ENCODE data around the gene NUBPL. TPM values are rescaled to one million over a fixed set of nuclear protein-coding genes. Genes with fewer than 3 reads are reported as not detected.
"Not testable (repeated sequence)": the region's sequence is repeated elsewhere in the genome, so short reads cannot be mapped to it uniquely, and the experiment has no call there.

NUBPL gene
- total RNA-seq, 2 donors from 2014 or later = 13.8 to 26.6 TPM

DNA sequence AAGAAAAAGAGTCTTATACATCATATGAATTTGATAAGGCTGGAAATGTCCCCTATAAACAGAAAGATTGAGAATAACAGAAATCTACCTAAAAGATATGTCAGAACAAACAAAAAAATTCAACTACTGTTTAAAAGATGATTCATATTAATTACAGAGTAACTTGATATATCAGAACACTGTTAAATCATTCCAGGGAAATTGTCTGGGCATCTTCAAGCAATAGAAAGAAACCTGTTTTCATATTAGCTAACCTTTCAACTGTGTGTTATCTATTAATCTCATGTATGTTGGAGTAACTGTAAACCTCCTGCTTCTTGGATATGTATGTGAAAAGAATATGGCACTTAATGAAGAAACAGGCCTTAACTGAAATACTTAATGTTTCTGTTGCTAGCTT lies 96.7 kb downstream of the NUBPL start:
- intact Hi-C loops (cut with DNase I) = no loop called here

DNA sequence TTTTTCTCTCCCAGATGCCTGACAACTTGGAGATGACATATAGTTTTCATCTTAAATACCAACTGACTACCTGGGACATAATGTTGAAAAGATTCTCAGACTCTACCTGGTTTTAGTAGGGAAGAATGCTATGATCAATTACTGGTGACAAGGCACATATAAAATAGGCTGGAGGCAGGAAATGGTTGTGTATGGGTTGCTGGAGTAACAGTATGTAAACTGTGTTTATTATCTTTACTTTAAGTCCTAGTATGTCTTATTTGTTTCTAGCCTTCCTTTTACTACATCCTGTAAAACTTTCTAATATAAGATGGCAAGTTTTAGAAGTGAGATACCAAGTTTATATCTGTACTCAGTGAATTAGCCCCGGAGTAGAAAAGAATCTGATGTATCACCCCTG lies 98.1 kb downstream of the NUBPL start:
- intact Hi-C loops (cut with DNase I) = no loop called here

More for the DNA sequence above, 96.7 kb downstream of the NUBPL start:
- no peak for DNase-seq (ENCODE audit: low spot score)

DNA sequence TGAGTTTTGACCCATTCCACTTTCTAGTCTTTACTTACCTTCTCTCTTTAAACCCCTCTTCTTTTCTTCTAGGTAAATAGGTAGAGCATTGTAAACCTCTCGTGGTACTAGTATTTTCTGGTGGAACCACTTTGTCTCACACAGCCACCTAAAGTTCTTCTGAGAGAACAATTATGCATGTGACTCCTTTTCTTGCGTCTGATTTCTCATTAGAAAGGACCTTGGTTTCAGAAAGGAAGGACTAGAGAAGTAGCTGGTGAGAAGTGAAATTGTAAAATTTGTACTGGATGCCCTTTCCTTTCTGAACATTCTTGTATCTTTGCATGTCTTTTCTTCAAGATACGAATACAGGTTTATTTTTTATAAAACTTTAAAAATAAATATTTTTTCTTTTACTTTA lies 99.0 kb downstream of the NUBPL start:
- no peak for DNase-seq (ENCODE audit: low spot score)
- intact Hi-C loops (cut with DNase I) = no loop called here

More for the DNA sequence above, 98.1 kb downstream of the NUBPL start:
- no peak for DNase-seq (ENCODE audit: low spot score)

DNA sequence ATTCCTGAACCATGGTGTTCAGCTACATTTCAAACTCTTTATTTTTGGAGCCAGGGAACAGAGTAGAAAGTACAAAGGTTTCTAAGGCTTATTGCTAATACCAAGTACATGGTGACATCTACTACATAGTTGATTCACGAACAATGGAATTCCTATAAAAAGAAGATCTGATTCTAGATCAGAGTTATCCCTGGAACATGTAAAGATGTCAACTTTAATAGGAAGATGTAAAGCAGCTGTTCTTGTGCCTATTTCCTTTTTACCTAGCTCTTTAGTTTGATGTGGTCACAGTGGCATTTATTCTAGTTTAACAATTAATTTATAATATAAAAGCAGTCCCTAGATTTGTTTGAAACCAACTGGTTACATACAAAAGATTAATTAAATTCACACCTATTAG lies 99.5 kb downstream of the NUBPL start:
- no peak for DNase-seq (ENCODE audit: low spot score)
- intact Hi-C loops (cut with DNase I) = no loop called here

DNA sequence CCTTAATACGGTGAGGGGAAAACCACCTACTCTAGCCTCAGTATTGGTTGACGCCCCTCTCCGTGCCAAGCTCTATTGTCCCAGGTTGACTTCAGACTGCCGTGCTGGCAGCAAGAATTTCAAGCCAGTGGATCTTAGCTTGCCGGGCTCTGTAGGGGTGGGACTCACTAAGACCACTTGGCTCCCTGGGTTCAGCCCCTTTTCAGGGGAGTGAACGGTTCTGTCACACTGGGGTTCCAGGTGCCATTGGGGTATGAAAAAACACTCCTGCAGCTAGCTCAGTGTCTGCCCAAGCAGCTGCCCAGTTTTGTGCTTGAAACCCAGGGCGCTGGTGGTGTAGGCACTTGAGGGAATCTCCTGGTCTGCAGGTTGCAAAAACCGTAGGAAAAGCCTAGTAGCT lies 107.1 kb downstream of the NUBPL start:
- intact Hi-C loops (cut with DNase I) = no loop called here

DNA sequence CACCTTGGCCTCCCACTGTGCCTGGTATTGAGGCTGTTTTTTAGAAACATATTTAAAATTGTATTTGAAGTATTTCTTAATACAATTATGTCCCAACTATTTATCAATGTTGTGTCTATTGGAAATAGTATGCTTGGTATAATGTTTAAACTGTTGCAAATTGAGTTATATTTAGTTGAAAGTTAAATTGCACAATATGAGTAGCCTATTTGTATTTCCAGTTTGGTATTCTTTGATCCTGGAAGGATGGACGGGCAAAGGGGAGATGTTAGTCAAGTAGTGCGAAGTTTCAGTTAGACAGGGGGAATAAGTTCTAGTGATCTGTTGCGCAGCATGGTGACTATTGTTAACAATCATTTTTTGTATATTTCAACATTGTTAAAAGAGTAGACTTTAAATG lies 111.5 kb downstream of the NUBPL start:
- intact Hi-C loops (cut with DNase I) = no loop called here

More for the DNA sequence above, 107.1 kb downstream of the NUBPL start:
- no peak for DNase-seq (ENCODE audit: low spot score)

DNA sequence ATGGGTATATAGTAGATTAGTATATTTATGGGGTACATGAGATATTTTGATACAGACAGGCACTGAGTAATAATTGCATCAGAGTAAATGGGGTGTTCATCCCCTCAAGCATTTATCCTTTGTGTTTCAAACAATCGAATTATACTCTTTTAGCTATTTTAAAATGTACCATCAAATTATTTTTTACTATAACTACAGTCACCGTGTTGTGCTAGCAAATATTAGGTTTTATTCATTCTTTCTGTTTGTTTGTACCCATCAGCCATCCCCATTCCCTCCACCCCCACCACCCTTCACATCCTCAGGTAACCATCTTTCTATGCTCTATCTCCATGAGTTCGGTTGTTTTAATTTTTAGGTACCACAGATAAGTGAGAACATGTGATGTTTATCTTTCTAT lies 115.8 kb downstream of the NUBPL start:
- DNase-seq (ENCODE audit: low spot score) = no peak
- intact Hi-C loops (cut with DNase I) = loop anchor here in 1 of 2 donors (2.0 kb wide), 2 partner anchors 30 to 48 kb away; no protein-coding TSS in a partner anchor

More for the DNA sequence above, 111.5 kb downstream of the NUBPL start:
- no peak for DNase-seq (ENCODE audit: low spot score)

DNA sequence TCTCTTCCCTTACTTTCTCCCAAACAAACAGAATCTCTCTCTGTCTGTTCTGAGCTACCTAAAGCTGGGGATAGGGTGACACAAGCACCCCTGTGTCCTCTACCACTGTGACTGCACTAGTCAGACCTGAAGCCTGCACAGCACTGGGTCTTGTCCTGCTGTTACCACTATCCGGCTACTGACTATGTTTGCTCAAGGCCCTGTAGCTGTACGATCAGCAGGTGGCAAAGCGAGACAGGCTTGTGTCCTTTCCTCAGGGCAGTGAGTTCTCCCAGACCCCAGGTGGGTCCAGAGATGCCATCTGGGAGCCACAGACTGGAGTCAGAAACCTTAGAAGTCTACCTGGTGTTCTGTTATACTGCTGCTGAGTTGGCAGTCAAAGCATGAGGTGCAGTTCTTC lies 116.4 kb downstream of the NUBPL start:
- intact Hi-C loops (cut with DNase I) = loop anchor here in 1 of 2 donors (2.0 kb wide), 2 partner anchors 31 to 47 kb away; no protein-coding TSS in a partner anchor

DNA sequence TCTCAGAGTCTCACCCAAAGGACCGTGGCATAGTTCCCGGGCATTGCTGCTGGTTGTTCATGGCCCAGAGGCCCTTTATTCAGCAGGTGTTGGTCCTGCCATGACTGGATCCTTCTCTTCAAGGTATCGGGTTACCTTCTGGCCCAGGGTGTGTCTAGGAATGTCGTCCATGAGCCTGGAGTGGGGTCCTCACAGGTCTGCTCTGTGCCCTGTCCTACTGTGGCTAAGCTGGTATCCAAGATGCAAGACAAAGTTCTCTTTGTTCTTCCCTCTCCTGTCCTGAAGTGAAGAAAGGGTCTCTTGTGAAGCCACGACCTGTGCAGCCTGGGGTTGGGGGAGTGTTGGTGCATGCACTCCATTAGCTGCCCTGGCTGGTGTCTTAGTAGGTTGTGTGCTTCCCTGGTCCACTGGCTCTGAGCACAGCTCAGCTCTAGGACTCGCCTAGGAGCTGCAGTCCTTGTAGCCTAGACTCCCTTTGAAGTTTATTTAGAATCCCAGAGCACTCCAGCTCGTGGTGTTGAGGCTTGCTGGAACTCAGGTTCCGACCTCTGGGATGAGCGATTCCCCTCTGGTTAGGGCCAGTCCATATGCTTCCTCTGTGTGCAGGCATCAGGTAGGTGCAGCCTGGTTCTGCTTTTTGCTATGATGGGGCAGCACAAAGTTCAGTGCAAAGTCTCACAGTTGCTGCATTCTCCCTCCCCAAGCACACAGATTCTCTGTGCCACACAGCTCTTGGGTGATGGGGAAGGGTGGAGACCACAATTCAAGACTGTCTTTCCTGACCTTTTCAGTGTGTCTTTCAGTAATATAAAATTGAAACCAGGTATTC lies 117.4 kb downstream of the NUBPL start:
- intact Hi-C loops (cut with DNase I) = no loop called here
- no peak for DNase-seq (ENCODE audit: low spot score)

More for the DNA sequence above, 116.4 kb downstream of the NUBPL start:
- DNase-seq (ENCODE audit: low spot score) = no peak

DNA sequence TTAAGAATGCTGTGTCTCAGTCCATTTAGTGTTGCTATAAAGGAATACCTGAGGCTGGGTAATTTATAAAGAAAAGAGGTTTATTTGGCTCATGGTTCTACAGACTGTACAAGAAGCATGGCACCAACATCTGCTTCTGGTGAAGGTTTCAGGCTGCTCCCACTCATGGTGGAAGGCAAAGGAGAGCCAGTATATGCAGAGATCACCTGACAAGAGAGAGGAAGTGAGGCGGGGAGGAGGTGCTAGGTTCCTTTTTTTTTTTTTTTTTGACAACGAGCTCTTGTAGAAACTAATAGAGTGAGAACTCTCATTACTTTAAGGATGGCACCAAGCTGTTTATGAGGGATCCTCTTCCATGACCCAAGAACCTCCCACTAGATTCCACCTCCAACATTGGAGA lies 121.6 kb downstream of the NUBPL start:
- intact Hi-C loops (cut with DNase I) = no loop called here
- no peak for DNase-seq (ENCODE audit: low spot score)

DNA sequence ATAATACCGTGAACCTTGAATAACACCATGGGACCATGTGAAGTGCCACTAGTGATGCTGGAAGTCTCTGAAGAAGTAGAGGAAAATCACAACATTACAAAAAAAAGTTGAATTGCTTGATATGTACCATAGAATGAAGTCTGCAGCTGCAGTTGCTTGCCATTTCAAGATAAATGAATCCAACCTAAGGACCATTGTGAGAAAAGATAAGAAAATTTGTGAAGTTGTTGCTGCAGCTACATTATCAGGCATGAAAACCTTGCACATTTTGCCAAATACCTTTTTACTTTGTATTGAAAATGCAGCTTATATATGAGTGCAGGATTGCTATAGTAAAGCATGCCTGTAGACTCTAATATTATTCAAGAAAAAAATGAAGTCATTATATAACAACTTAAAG lies 126.5 kb downstream of the NUBPL start:
- no peak for DNase-seq (ENCODE audit: low spot score)
- intact Hi-C loops (cut with DNase I) = no loop called here

DNA sequence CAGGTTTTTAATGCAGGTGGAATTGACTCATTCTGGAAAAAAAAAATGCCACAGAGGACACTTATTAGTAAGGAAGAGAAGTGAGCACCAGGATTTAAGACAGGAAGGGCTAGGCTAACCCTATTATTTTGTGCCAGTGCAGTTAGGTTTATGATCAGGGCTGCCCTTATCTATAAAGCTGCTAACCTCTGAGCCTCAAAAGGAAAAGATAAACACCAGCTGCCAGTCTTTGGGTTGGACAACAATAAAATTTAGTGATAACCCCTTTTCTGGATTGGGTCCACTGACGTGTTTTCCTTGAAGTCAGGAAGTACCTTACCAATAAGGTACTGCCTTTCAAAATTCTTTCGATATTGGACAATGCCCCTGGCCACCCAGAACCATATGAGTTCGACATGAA lies 128.9 kb downstream of the NUBPL start:
- no peak for DNase-seq (ENCODE audit: low spot score)
- intact Hi-C loops (cut with DNase I) = no loop called here

DNA sequence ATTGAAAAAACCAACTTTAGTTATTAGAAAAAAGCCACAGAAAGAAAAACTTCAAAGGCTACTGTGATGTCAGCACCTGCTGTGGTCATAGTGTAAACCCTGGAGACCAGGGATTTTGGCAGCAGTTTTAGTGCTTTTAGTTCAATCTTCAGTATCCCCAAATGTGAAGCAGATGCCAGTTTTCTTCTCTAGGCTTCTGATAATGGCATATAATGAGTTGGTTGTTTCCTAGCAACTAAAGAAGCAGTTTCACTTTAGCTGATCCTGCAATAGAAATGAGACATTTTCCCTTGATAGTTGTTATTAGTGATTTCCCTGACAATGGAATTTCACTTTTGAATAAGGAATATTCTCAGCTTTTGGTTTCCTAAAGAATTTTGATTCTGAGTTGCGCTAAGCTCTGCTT lies 131.2 kb downstream of the NUBPL start:
- DNase-seq (ENCODE audit: low spot score) = no peak
- intact Hi-C loops (cut with DNase I) = no loop called here

DNA sequence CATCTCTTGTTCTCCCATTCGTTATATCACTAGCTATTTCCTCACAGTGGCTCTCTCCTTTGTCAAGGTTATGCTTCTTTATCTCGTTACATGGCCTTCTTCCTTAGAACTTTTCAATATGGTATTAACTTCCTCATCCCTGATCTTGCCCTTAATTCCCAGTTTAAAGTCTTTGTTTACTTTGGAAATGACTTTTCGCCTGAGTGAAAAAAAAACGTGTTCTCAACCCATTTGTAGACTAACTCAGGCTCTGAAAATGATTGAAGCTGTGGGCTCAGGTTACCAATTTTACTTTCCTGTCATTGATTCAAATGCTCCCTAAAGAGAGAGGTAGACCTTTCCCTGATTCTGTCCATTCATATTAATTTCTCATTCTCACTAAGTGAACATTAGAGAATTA lies 135.2 kb downstream of the NUBPL start:
- intact Hi-C loops (cut with DNase I) = no loop called here
- no peak for DNase-seq (ENCODE audit: low spot score)

DNA sequence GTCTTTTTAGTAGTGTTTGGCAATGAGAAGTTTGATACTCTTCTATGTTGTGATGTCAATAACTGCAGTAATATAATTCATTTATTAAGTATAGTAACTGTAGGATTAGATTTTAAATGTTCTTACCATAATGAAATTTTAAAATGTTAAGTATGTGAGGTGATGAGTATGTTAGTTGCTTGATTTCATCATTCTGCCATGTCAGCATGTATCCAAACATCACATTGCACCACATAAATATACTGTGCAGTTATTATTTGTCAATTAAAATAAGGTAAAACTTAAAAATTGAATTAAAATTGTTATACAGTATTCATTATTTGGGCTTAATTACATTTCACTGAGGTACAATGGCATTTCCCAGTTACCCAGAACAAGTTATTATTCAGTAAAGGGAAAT lies 138.6 kb downstream of the NUBPL start:
- no peak for DNase-seq (ENCODE audit: low spot score)
- intact Hi-C loops (cut with DNase I) = no loop called here

DNA sequence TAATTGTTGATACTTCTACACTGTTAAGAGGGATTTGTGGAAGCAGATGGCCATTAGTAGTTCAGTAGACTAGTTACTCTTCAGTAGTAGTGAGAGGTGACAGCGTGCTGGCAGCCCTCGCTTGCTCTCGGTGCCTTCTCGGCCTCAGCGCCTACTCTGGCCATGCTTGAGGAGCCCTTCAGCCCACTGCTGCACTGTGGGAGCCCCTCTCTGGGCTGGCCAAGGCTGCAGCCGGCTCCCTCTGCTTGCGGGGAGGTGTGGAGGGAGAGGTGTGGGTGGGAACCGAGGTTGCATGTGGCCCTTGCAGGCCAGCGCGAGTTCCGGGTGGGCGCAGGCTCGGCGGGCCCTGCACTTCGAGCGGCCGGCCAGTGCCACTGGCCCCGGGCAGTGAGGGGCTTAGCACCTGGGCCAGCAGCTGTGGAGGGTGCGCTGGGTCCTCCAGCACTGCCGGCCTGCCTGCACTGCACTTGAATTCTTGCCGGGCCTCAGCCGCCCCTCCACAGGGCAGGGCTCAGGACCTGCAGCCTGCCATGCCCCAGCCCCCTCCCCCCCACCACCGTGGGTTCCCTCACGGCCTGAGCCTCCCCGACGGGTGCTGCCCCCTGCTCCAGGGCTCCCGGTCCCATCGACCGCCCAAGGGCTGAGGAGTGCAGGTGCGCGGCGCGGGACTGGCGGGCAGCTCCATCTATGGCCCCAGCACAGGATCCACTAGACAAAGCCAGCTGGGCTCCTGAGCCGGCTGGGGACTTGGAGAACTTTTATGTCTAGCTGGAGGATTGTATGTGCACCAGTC lies 139.3 kb downstream of the NUBPL start:
- intact Hi-C loops (cut with DNase I) = no loop called here

DNA sequence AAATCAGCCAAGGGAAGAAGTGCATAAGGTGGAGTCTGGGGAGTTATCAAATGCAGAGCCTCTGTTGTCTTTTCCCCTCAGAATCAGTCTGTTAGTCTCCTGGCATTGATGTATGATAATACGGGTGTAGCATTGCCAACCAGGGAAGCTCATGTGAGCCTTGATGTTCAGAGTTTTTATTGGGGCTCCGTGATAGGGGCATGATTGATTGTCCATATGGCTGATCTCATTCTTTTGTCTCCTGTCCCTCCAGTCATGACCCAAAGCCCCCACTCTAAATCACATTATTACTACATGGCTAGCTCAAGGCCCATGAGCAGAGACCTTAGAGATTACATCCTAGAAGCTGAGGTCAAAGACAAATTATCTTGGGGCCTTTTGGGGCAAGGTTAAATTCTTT lies 140.9 kb downstream of the NUBPL start:
- DNase-seq (ENCODE audit: low spot score) = no peak
- intact Hi-C loops (cut with DNase I) = no loop called here

More for the DNA sequence above, 139.3 kb downstream of the NUBPL start:
- DNase-seq (ENCODE audit: low spot score) = no peak

DNA sequence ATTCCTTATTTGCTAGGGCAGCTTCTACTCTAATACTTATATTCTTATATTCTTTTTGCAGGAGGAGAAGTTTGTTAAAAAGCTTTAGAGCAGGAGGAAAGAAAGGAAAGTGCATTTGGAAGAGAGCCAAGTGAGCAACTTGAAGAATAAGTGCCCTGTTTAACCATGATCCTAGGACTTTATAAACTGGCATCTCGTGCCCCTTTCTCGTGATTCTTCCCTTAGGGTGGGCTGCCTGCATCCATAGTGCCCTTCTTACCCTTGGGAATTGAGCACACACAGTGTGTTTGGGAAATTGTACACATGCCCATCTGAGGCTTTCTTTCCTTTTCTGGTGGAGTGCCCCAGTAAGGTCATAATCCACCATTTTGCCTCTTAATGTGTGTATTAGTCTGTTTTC lies 141.9 kb downstream of the NUBPL start:
- DNase-seq (ENCODE audit: low spot score) = no peak
- intact Hi-C loops (cut with DNase I) = no loop called here

DNA sequence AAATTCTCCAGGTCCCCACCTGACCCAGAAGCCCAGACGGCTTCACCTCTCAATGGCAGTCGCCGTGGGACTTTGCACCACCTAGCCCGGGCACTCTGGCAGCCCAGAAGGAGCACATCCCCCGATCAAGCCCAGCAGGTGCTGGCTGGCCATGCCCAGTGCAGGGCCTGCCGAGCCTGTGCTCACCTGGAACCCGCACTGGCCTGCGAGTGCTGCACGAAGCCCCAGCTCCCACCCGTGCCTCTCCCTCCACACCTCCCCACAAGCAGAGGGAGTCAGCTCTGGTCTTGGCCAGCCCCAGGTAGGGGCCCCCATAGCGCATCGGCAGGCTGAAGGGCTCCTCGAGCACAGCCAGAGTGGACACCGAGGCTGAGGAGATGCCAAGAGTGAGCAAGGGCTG lies 144.5 kb downstream of the NUBPL start:
- intact Hi-C loops (cut with DNase I) = no loop called here
- no peak for DNase-seq (ENCODE audit: low spot score)

DNA sequence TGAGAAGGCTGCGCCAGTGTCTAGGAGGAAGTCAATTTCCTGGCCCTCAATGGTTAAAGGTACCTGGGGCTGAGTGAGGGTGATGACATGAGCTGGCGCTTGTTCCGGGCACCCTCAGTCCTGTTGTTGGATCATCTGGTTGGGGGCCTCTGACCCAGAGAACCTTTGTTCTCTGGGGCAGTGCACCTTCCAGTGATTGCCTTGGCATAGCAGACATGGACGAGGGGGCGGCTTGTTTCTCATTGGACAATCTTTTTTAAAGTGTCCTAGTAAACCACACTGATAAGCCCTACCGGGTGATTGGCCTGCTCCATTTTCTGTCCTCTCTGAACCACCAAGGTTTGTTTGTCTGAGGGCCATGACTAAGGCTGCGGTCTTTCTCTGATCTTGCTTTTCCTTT lies 147.5 kb downstream of the NUBPL start:
- DNase-seq (ENCODE audit: low spot score); intact Hi-C loops (cut with DNase I): not testable (repeated sequence)
